Natural killer cell (primary cell): ENCODE data around the gene NCK1. TPM values are rescaled to one million over a fixed set of nuclear protein-coding genes. Genes with fewer than 3 reads are reported as not detected.
A peak's percentile ranks its signal among the peaks of the same experiment; 100 is the strongest.

Experiments used
- ATAC-seq, 3 donors: fragments of 150-1000 bp in 2 of 3; fragments of 200-7000 bp in 1 of 3; cut with Tn5 transposase; 1 replicate in 1 of 3; 2 replicates in 2 of 3; pipeline ENCODE4 v1.10.0; 2021; ENCODE audit warnings: mild to moderate bottlenecking in 2 of 3, moderate library complexity in 2 of 3
- DNase-seq, 2 donors: peaks; one replicate each; pipeline versions ENCODE4 v3.0.0 to v3.0.0-alpha.2; 2013 to 2021; ENCODE audit warnings: mixed read lengths in 1 of 2
- H3K27ac ChIP-seq: one replicate; pipeline ENCODE4 v1.5.1; 2013; ENCODE audit warnings: mild to moderate bottlenecking, low read length
- H3K27me3 ChIP-seq: one replicate; pipeline ENCODE4 v1.6.1; 2013; ENCODE audit warnings: low read length; ENCODE audit not compliant: control insufficient read depth, insufficient read depth
- H3K36me3 ChIP-seq: one replicate; pipeline ENCODE4 v1.6.1; 2013; ENCODE audit warnings: low read length; ENCODE audit not compliant: control insufficient read depth, insufficient read depth
- H3K4me1 ChIP-seq: one replicate; pipeline ENCODE4 v1.6.1; 2013; ENCODE audit warnings: low read length; ENCODE audit not compliant: control insufficient read depth, insufficient read depth
- H3K4me3 ChIP-seq: one replicate; pipeline ENCODE4 v1.5.1; 2013; ENCODE audit warnings: low read length
- H3K9me3 ChIP-seq: one replicate; pipeline ENCODE4 v1.6.1; 2013; ENCODE audit warnings: low read length; ENCODE audit not compliant: control insufficient read depth, insufficient read depth
- H3K27ac Mint-ChIP-seq, 2 donors: one replicate each; pipeline ENCODE4 v1.8.0; 2022; ENCODE audit warnings: mild to moderate bottlenecking in 2 of 2, mixed read lengths in 2 of 2, moderate library complexity in 1 of 2
- H3K27me3 Mint-ChIP-seq, 2 donors: one replicate each; pipeline ENCODE4 v1.8.0; 2022; ENCODE audit warnings: low read depth in 2 of 2, mixed read lengths in 2 of 2
- H3K36me3 Mint-ChIP-seq: one replicate; pipeline ENCODE4 v1.8.0; 2022; ENCODE audit warnings: mixed read lengths
- H3K4me1 Mint-ChIP-seq, 2 donors: one replicate each; pipeline ENCODE4 v1.8.0; 2022; ENCODE audit warnings: mixed read lengths in 2 of 2
- H3K4me3 Mint-ChIP-seq: one replicate; pipeline ENCODE4 v1.8.0; 2022; ENCODE audit warnings: mild to moderate bottlenecking, moderate library complexity, mixed read lengths
- H3K9me3 Mint-ChIP-seq, 2 donors: one replicate each; pipeline ENCODE4 v1.8.0; 2022; ENCODE audit warnings: mixed read lengths in 2 of 2
- WGBS: methylation state at CpG from one replicate; pipeline ENCODE4 v1.1.7; 2013; ENCODE audit warnings: missing lambda C conversion rate; ENCODE audit not compliant: insufficient coverage; 5-methylcytosine and 5-hydroxymethylcytosine counted together
- intact Hi-C: fragments of 100-400 bp; cut with micrococcal nuclease; formaldehyde crosslinking; loops from one replicate; pipeline ENCODE4 v1.14.2; 2022
- total RNA-seq, 4 donors: library from RNA; stranded (reverse); fragments of 120-200 nt in 1 of 4; gene quantifications; one replicate each; pipeline versions ENCODE4 v1.2.3 to v1.2.4, GENCODE V29; 2013 to 2022
- TF ChIP-seq, protein P1 (sequence below): fragments of 200-600 bp; IDR thresholded peaks from one replicate; pipeline ENCODE4 v1.8.0; 2022; ENCODE audit warnings: antibody characterized with exemption

Gene NCK1
- 10 to 100 TPM; 61.2 to 77.9 (median 69.5) TPM for total RNA-seq
- 65.8 TPM for total RNA-seq (2013)

DNA sequence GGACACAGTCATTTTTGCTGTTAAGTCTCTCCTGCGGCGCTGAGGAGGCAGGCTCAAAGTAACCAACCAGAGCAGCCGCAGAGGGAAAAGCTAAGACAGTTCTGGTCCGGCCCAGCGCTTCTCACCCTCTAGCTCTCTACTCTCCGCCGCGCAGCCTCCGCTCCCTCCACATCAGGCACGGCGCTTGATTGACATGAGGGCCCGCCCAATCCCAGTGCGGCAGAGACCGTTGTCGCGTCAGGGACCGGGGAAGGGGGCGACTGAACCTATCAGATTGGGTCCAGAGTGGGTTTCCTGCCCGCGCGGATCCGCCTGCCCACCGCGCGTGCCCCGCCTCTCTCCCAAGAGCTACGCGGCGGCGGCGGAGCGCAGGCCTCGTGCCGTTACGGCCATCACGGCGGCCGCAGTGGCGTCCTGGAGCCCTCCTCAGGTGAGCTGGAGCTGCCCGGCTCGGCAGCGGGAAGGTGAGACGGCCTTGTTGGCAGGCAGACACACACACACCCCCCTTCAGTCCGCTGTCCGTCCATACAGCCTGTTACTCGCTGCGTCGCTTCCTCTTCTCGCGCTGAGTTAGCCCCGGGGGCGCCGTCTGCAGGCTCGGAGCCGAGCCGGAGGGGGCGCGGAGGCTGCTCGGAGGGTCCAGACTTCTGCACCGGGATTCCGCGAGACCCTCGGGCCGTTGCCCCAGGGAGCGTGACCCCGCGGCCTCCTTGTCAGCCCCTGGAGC is at the start of gene NCK1:
Gene NCK1 (plus strand): TSS at position 319 of the 727 bp plus-strand sequence. CDS start 65,794 bp downstream, outside the sequence.
- peak; percentile 98 to 99 for DNase-seq
- WGBS = under 1% methylated on average over 67 of the region's 67 CpGs
- intact Hi-C loops = loop anchor here (1.0 to 5.0 kb wide), 5 partner anchors 59 to 611 kb away; partner anchors contain the start of genes PCCB and STAG1
- Histone ChIP-seq H3K4me3 (peak within 1 kb of the TSS; percentile 57), H3K36me3 (no peaks in the 10 kb centered on the region), H3K27ac (peak within 1 kb of the TSS; percentile 97), H3K9me3 (no peaks in the 10 kb centered on the region), H3K4me1 (peaks cover 17% of the 10 kb centered on the region), H3K27me3 (no peaks in the 10 kb centered on the region)
- H3K4me3 Mint-ChIP-seq = peak within 1 kb of the TSS; percentile 98
- H3K9me3 Mint-ChIP-seq = no peaks in the 10 kb centered on the region
- peak within 1 kb of the TSS; percentile 98 to 99 for H3K27ac Mint-ChIP-seq
- peaks cover 3% of the 10 kb centered on the region for H3K36me3 Mint-ChIP-seq
- peak; percentile 91 to 98 (median 94) for ATAC-seq
- TF ChIP-seq, protein P1, sequence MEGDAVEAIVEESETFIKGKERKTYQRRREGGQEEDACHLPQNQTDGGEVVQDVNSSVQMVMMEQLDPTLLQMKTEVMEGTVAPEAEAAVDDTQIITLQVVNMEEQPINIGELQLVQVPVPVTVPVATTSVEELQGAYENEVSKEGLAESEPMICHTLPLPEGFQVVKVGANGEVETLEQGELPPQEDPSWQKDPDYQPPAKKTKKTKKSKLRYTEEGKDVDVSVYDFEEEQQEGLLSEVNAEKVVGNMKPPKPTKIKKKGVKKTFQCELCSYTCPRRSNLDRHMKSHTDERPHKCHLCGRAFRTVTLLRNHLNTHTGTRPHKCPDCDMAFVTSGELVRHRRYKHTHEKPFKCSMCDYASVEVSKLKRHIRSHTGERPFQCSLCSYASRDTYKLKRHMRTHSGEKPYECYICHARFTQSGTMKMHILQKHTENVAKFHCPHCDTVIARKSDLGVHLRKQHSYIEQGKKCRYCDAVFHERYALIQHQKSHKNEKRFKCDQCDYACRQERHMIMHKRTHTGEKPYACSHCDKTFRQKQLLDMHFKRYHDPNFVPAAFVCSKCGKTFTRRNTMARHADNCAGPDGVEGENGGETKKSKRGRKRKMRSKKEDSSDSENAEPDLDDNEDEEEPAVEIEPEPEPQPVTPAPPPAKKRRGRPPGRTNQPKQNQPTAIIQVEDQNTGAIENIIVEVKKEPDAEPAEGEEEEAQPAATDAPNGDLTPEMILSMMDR = peak; percentile 24
- peaks cover 45 to 52% of the 10 kb centered on the region in 2 donors for H3K4me1 Mint-ChIP-seq
- H3K27me3 Mint-ChIP-seq = no peaks in the 10 kb centered on the region

DNA sequence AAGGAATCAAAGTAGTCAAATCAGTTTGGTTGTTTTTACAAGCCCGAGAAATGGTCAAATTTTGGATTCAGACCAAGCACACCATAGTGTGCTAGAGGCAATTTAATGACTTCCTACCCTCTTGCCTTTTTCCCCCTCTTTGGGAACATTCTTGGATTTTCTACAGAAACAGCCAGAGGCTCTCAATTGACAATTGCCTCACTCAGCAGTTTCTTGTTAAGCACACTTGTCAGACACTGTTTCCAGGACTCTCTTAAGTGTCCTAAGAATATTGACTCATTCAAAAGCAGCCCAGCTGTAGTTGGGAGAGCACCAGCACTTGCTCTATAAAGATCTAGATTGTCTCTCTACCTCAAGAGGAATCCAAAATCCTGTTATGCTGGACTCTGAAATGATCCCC is 44.6 kb upstream of the NCK1 start:
- Histone ChIP-seq H3K4me3 (no peak overlapping the region), H3K9me3 (no peaks in the 10 kb centered on the region), H3K27me3 (peaks cover 32% of the 10 kb centered on the region), H3K36me3 (no peaks in the 10 kb centered on the region), H3K4me1 (peaks cover 23% of the 10 kb centered on the region), H3K27ac (no peak overlapping the region)
- intact Hi-C loops = no loop called here
- Mint-ChIP-seq H3K36me3 (peaks cover under 1% of the 10 kb centered on the region), H3K4me1 (peaks cover 23 to 24% of the 10 kb centered on the region in 2 donors), H3K27me3 (peaks cover 39 to 45% of the 10 kb centered on the region in 2 donors), H3K9me3 (no peaks in the 10 kb centered on the region), H3K4me3 (no peak overlapping the region), H3K27ac (no peak overlapping the region)
- 86% methylated on average over 1 of the region's 1 CpG for WGBS
- ATAC-seq (no peak), DNase-seq (no peak)
- TF ChIP-seq, protein P1 = no peak

DNA sequence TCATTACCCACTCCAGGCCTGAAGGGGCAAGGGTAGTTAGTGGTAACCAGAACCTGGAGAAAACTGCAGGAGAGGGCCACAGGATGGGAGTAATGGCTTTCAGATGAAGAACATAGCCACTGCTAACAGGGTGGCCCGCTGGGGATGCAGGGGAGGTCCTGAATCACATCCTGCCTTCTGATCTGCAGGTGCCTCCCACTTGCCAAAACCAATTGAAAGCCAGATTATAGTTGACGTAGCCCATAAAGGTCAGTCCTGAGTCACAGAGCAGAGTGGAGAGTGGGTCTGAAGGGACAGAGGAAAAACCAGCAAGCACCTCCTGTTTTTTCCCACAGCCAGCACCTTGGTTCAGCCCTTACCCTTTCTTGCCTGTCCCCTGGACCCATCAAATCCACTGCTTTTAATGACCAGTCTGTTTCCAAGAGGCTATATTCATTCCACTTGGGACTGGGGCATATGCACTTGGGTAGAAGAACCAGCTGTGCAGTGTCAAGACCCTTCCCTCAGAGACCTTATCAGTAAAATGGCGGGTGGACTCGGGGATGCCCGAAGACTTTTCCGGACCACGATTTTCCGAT is 43.7 kb upstream of the NCK1 start:
- peak; percentile 48 to 59 (median 52) for ATAC-seq
- Histone ChIP-seq H3K27me3 (peaks cover 32% of the 10 kb centered on the region), H3K27ac (no peak overlapping the region), H3K9me3 (no peaks in the 10 kb centered on the region), H3K4me3 (peak overlapping the region; percentile 54), H3K36me3 (no peaks in the 10 kb centered on the region), H3K4me1 (peaks cover 23% of the 10 kb centered on the region)
- peaks cover 44 to 53% of the 10 kb centered on the region in 2 donors for H3K27me3 Mint-ChIP-seq
- intact Hi-C loops = no loop called here
- TF ChIP-seq, protein P1 = no peak
- H3K4me3 Mint-ChIP-seq = peak overlapping the region; percentile 96
- 4% methylated on average over 8 of the region's 8 CpGs for WGBS
- H3K4me1 Mint-ChIP-seq = peaks cover 23 to 24% of the 10 kb centered on the region in 2 donors
- no peak overlapping the region for H3K27ac Mint-ChIP-seq
- H3K9me3 Mint-ChIP-seq = no peaks in the 10 kb centered on the region
- peaks cover 9% of the 10 kb centered on the region for H3K36me3 Mint-ChIP-seq
- DNase-seq = peak in 1 of 2 donors; percentile 48
